D721Med (cell line): ENCODE data around the gene C8A.

Experiments used
- DNase-seq: peaks from one replicate; pipeline ENCODE4 v3.0.0; 2011; ENCODE audit warnings: low spot score; ENCODE audit not compliant: insufficient read length
- FAIRE-seq: peaks from 2 replicates; lab custom pipeline; 2011; peaks lifted over from hg19 to GRCh38; lab: Jason Lieb, UNC
- TF ChIP-seq, protein P1 (sequence below): IDR thresholded peaks from 2 replicates; pipeline ENCODE4 v1.5.1; 2012; ENCODE audit warnings: mild to moderate bottlenecking, control low read depth; ENCODE audit not compliant: insufficient read depth; ENCODE audit errors: missing control alignments

The C8A gene

DNA sequence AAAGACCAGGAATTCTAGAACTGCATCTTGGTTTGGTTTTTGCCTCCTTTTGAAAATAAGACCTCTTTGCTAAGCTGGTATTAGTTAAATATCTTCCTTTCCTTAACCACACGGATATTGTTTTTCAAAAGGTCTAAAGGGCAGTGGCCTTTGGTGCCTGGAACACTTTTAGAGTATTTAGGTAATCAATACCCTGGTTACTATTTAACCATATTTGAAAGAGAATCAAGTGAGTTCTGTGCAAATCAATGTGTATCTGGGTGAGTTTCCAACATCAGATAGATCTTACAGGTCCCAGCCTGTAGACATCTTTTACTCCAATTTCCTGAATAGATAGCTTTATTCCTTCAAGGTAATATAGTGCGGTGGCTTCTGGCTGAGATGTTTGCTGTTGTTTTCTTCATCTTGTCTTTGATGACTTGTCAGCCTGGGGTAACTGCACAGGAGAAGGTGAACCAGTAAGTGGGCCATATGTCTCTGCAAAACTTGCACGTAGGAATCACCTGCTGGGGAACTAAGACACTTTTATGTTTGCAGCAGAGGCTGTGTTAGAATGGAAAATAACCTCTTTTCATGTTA lies at the start of gene C8A:
C8A (plus strand) TSS at position 277 of the 579 bp plus-strand sequence; CDS start at position 382, 105 bp downstream.
- no peak for FAIRE-seq
- TF ChIP-seq, protein P1, sequence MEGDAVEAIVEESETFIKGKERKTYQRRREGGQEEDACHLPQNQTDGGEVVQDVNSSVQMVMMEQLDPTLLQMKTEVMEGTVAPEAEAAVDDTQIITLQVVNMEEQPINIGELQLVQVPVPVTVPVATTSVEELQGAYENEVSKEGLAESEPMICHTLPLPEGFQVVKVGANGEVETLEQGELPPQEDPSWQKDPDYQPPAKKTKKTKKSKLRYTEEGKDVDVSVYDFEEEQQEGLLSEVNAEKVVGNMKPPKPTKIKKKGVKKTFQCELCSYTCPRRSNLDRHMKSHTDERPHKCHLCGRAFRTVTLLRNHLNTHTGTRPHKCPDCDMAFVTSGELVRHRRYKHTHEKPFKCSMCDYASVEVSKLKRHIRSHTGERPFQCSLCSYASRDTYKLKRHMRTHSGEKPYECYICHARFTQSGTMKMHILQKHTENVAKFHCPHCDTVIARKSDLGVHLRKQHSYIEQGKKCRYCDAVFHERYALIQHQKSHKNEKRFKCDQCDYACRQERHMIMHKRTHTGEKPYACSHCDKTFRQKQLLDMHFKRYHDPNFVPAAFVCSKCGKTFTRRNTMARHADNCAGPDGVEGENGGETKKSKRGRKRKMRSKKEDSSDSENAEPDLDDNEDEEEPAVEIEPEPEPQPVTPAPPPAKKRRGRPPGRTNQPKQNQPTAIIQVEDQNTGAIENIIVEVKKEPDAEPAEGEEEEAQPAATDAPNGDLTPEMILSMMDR: no peak

DNA sequence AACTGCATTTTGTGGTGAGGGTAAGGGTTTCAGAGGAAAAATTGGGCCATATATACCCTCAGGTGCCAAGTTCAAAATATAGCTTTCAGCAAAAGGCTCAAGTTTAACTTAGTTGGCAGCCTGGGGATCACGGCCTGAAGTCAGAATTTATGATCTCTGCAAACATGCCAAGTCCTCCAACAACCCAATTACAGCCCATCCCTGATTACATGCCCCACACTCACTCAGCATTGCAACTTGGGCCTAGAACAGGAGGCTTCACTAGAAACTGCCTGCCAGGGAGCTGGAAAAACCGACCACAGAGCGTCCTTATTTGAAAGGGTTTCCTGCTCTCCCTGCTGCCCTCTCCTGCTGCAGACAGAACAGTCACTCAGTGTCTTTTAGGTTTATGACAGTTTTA lies 47.8 kb upstream of the C8A start:
- TF ChIP-seq, protein P1: no peak
- no peak for FAIRE-seq
- no peak for DNase-seq

More for the DNA sequence above, at the start of gene C8A:
- no peak for DNase-seq

DNA sequence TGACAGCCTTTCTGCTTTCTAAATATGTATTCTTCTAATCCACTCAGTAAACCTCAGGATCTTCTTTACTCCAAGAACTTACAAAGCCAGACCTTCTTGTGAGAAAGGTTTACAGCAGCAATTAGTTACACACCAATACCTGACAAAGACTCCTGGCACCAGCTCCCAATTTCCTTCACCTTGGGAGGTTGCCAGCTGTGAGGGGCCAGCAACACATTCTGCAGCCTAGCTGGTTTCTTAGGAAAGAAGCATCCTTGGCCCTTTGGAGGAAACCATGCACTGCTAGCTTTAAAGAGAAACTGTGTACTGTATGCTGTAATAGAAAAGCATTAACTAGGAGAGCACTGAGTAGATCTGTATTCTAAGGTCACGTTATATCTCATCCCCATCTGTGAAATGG lies 46.2 kb upstream of the C8A start:
- no peak for DNase-seq
- TF ChIP-seq, protein P1: no peak
- no peak for FAIRE-seq

DNA sequence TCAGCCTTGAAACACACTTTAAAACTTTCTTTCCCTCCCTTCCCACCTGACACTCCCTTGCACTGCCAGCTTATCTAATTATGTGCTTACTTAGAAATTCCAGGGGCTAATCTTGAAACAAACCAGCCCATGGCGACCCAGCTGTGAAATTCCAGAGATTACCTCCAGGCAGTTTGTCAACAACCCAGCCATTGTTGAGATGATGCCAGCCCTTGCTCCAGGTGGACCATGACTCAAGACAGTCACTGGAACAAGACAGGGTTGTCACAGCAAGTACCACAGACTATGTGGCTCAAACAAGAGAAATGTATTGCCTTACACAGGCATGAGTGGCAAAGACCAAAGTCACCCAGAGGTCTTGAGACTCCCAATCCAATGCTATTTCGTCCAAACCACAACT lies 43.3 kb upstream of the C8A start:
- TF ChIP-seq, protein P1: no peak
- DNase-seq: no peak
- no peak for FAIRE-seq

DNA sequence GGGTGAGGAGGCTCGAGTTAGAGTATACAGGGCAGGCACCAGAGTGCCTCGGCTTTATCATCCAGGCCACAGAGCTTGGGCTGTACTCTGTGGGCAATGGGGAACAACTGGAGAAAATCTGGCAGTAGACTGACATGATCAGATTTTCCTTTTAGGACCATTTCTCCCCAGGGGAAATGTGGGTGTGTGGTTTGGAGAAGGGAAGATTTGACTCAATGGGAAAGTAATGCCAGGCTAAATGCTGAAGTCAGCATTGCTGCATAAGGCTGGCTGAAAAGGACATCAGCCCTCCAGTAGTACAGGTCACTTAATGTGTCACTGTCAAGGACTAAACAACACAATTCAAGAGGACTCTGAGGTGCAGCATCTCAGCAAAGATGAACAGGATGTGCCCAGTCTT lies 40.4 kb upstream of the C8A start:
- FAIRE-seq (no peak), DNase-seq (no peak)
- TF ChIP-seq, protein P1: no peak

DNA sequence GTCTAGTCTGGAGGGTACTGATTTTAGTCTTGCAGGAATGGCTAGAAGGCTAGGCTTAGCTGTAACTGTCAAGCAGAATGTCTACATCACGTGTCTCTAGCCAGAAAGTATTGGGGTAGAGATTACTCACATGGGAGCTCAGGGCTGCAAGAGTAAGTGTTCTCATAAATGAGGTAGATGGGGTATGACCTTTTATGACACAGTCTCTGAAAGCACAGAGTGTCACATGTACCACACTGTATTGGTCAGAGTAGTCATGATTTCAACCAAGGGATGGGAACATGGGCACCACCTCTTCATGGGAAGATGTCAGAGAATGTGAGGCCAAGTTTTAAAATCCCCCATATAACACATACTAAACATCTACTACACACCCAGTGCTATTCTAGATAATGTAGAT lies 38.3 kb upstream of the C8A start:
- TF ChIP-seq, protein P1: no peak
- DNase-seq (no peak), FAIRE-seq (no peak)

DNA sequence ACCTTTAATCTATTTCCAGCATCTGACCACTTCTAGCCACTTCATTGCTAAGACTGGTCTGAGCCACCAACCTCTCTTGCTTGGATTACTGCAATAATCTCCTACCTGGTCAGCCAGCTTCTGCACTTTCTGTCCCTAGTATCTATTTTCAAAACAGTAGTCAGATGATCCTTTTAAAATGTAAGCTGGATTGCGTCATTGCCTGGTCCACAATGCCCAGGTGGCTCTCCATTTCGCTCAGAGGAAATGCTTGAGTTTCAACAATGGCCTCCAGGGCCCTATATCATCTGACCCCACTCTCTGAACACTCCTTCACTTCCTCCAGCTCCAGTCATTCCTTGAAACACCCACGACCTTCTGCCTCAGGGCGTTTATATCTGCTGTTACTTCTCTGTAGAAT lies 37.7 kb upstream of the C8A start:
- DNase-seq (no peak), FAIRE-seq (no peak)
- TF ChIP-seq, protein P1: no peak
